Measurements from ENCODE around the gene CUL3.
"Not testable (repeated sequence)": the region's sequence is repeated elsewhere in the genome, so short reads cannot be mapped to it uniquely, and the experiment has no call there.

The CUL3 gene

GRCh38 chr2:224532931-224533330 lies 52.2 kb downstream of the CUL3 start:
- DNase-seq, result no peak

- DNase-seq, result no peak
These were observed 52.7 kb downstream of the CUL3 start for GRCh38 chr2:224532441-224532840.

- DNase-seq, result no peak
These were observed 57.0 kb downstream of the CUL3 start for GRCh38 chr2:224528171-224528570.

GRCh38 chr2:224525774-224526173 lies 59.4 kb downstream of the CUL3 start:
- no peak for DNase-seq

- no peak for DNase-seq
These were observed 60.5 kb downstream of the CUL3 start for GRCh38 chr2:224524657-224525056.

GRCh38 chr2:224523626-224524577 lies 61.3 kb downstream of the CUL3 start:
- peak; percentile 19 for DNase-seq

- DNase-seq, result not testable (repeated sequence)
These were observed 62.7 kb downstream of the CUL3 start for GRCh38 chr2:224522483-224522882.

- DNase-seq, result peak; percentile 47
These were observed 65.1 kb downstream of the CUL3 start for GRCh38 chr2:224520064-224520463.

- no peak for DNase-seq
These were observed 66.2 kb downstream of the CUL3 start for GRCh38 chr2:224518806-224519580.

GRCh38 chr2:224517963-224518362 lies 67.2 kb downstream of the CUL3 start:
- no peak for DNase-seq

- not testable (repeated sequence) for DNase-seq
These were observed 68.8 kb downstream of the CUL3 start for GRCh38 chr2:224516393-224516792.

GRCh38 chr2:224513991-224514390 lies 71.2 kb downstream of the CUL3 start:
- no peak for DNase-seq

GRCh38 chr2:224507789-224508188 lies 77.4 kb downstream of the CUL3 start:
- DNase-seq, result no peak

- DNase-seq, result no peak
These were observed 78.7 kb downstream of the CUL3 start for GRCh38 chr2:224506494-224506893.

- DNase-seq, result no peak
These were observed 86.2 kb downstream of the CUL3 start for GRCh38 chr2:224498991-224499390.

GRCh38 chr2:224492531-224492930 lies 92.6 kb downstream of the CUL3 start:
- DNase-seq, result no peak

GRCh38 chr2:224487940-224488339 lies 97.2 kb downstream of the CUL3 start:
- DNase-seq, result not testable (repeated sequence)

- not testable (repeated sequence) for DNase-seq
These were observed 99.8 kb downstream of the CUL3 start for GRCh38 chr2:224485081-224486014.

- DNase-seq, result peak; percentile 25
These were observed 105.3 kb downstream of the CUL3 start for GRCh38 chr2:224479826-224480225.

- DNase-seq, result no peak
These were observed 112.3 kb downstream of the CUL3 start for GRCh38 chr2:224472827-224473226.

GRCh38 chr2:224472137-224472536 lies 113.0 kb downstream of the CUL3 start:
- no peak for DNase-seq

GRCh38 chr2:224469374-224469964 lies 115.7 kb downstream of the CUL3 start:
- no peak for DNase-seq

All from activated CD4-positive, alpha-beta T cell treated with anti-CD3 and anti-CD28 coated beads, Interleukin-2, Interleukin-6, amounts not matched to agents 100 ng/mL and 50 ng/mL, durations not matched to agents 16 hours and 8 hours (primary cell).